Mucosa of rectum (tissue), 2 donors: ENCODE results near the gene KIF2B.
"Not testable (repeated sequence)": the region's sequence is repeated elsewhere in the genome, so short reads cannot be mapped to it uniquely, and the experiment has no call there.

ENCODE experiments used
- H3K27ac ChIP-seq, 2 donors: one replicate each; pipeline ENCODE4 v1.7.0; 2013; ENCODE audit warnings: inconsistent platforms in 2 of 2, low read depth in 2 of 2, low read length in 2 of 2
- H3K27me3 ChIP-seq, 2 donors: one replicate each; pipeline ENCODE4 v1.7.0; 2013; ENCODE audit warnings: low read length in 2 of 2; ENCODE audit not compliant: control insufficient read depth in 2 of 2, insufficient read depth in 2 of 2
- H3K36me3 ChIP-seq, 2 donors: one replicate each; pipeline ENCODE4 v1.7.0; 2013; ENCODE audit warnings: low read length in 2 of 2; ENCODE audit not compliant: control insufficient read depth in 2 of 2, insufficient read depth in 2 of 2
- H3K4me1 ChIP-seq, 2 donors: one replicate each; pipeline ENCODE4 v1.7.0; 2013; ENCODE audit warnings: low read length in 2 of 2, mild to moderate bottlenecking in 1 of 2; ENCODE audit not compliant: control insufficient read depth in 2 of 2, insufficient read depth in 2 of 2
- H3K4me3 ChIP-seq, 2 donors: one replicate each; pipeline ENCODE4 v1.7.0; 2013; ENCODE audit warnings: low read length in 2 of 2
- H3K9ac ChIP-seq, 2 donors: one replicate each; pipeline ENCODE4 v1.7.0; 2013; ENCODE audit warnings: low read length in 2 of 2, low read depth in 1 of 2, mild to moderate bottlenecking in 1 of 2
- H3K9me3 ChIP-seq, 2 donors: one replicate each; pipeline ENCODE4 v1.7.0; 2013; ENCODE audit warnings: low read length in 2 of 2; ENCODE audit not compliant: control insufficient read depth in 2 of 2
- donor health status: healthy.
- donor health status: Normal muscosa, but diverticular disease.

Gene KIF2B

DNA sequence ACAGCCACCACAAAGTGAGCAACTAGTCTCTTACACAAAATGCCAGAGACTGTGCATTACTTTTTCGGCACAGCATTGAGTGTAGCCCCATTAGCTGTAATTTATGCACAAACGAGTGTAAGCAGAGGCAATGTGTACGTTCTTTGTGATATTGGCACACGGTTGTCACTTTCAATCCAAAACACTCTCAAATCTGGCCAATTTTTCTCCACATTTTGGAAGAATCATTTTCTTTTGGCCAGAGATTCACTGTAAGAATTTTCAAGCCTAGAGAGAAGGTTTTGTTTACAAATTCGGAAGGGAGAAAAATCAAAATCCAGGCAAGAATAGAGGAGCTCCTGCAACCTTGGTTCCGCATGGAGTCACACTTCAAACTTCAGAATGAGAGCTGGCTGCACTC is 15.4 kb upstream of the KIF2B start:
- H3K4me1 ChIP-seq = no peaks in the 10 kb centered on the region
- no peaks in the 10 kb centered on the region for H3K9me3 ChIP-seq
- H3K4me3 ChIP-seq = no peak overlapping the region
- no peak overlapping the region for H3K9ac ChIP-seq
- no peaks in the 10 kb centered on the region for H3K36me3 ChIP-seq
- H3K27ac ChIP-seq = no peak overlapping the region
- no peaks in the 10 kb centered on the region for H3K27me3 ChIP-seq

- no peak overlapping the region for H3K27ac ChIP-seq
Observed at GRCh38 chr17:53818271-53818670, 4.5 kb upstream of the KIF2B start.

DNA sequence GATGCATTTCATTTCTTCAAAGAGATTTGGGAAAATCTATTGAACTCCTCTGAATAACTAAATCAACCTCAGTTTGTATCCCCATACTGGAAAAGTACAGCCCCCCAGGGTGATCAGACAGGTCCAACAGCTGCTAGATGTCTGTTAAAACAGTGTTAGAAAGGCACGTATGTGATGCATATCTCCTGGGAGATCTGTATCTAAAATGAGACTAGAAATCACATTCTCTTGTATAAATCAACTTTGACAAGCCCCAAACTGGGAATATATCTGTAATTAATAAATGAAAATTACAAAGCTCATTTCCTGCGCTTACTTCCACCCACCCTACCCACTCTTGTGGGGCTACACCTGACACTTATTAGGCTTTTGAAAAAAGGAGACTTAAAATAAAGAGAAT is 3.8 kb upstream of the KIF2B start:
- Histone ChIP-seq H3K4me3 (no peak overlapping the region), H3K27me3 (no peaks in the 10 kb centered on the region), H3K36me3 (no peaks in the 10 kb centered on the region), H3K4me1 (no peaks in the 10 kb centered on the region), H3K9ac (no peak overlapping the region), H3K9me3 (no peaks in the 10 kb centered on the region), H3K27ac (no peak overlapping the region)

More at GRCh38 chr17:53818271-53818670, 4.5 kb upstream of the KIF2B start:
- no peaks in the 10 kb centered on the region for H3K4me1 ChIP-seq
- H3K27me3 ChIP-seq = no peaks in the 10 kb centered on the region
- no peak overlapping the region for H3K4me3 ChIP-seq
- H3K36me3 ChIP-seq = no peaks in the 10 kb centered on the region
- no peaks in the 10 kb centered on the region for H3K9me3 ChIP-seq
- H3K9ac ChIP-seq = no peak overlapping the region

DNA sequence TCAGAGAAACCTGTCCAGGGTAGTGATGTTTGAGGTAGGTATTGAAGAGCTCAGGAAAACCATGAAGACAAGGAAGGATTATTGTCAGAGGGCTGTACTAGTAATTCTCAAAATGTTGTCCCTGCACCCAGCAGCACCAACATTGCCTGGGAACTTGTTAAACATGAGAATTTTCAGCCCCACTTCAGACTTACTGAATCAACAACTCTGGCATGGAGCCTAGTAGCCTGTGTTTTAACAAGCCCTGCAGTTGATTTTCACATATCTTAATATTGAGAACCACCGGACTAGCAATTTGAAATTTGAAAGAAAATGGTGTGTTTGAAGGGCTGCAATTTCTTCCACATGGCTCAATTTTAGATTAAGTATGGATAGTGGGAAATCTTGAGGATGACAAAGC is 2.8 kb upstream of the KIF2B start:
- no peak overlapping the region for H3K27ac ChIP-seq
- no peaks in the 10 kb centered on the region for H3K27me3 ChIP-seq
- no peak overlapping the region for H3K9ac ChIP-seq
- H3K9me3 ChIP-seq = no peaks in the 10 kb centered on the region
- no peaks in the 10 kb centered on the region for H3K4me1 ChIP-seq
- H3K36me3 ChIP-seq = no peaks in the 10 kb centered on the region
- no peak overlapping the region for H3K4me3 ChIP-seq

- H3K9ac ChIP-seq = no peak overlapping the region
- no peaks in the 10 kb centered on the region for H3K36me3 ChIP-seq
- no peaks in the 10 kb centered on the region for H3K4me1 ChIP-seq
- H3K4me3 ChIP-seq = no peak overlapping the region
- no peaks in the 10 kb centered on the region for H3K27me3 ChIP-seq
- peaks cover 0 to 2% of the 10 kb centered on the region in 2 donors for H3K9me3 ChIP-seq
- H3K27ac ChIP-seq = no peak overlapping the region
Observed at GRCh38 chr17:53823341-53824050, 769 bp downstream of the KIF2B start.

GRCh38 chr17:53834771-53835170 is 12.0 kb downstream of the KIF2B start:
- not testable (repeated sequence) for H3K4me1 ChIP-seq, H3K4me3 ChIP-seq

DNA sequence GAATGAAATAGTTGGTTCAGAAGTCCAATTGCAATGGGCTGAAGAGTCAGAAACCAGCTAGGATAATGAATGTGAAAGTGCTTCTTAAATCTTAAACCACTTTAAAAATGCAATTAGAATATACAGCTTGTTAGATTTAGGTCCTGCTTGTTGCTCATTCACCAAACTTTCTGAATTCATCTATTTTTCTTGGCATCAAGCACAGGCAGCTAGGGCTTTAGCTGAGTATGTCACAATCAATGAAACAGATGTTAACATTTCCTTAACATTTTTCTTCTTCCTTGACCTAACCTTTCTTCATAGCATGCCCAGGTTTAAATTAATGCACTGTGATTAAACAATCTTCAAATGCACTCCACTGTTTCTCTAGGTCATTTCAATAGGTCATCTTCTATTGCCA is 14.4 kb downstream of the KIF2B start:
- no peaks in the 10 kb centered on the region for H3K36me3 ChIP-seq
- no peak overlapping the region for H3K9ac ChIP-seq
- H3K27ac ChIP-seq = no peak overlapping the region

More at GRCh38 chr17:53834771-53835170, 12.0 kb downstream of the KIF2B start:
- H3K9me3 ChIP-seq, H3K9ac ChIP-seq, H3K36me3 ChIP-seq, H3K27ac ChIP-seq, H3K27me3 ChIP-seq: not testable (repeated sequence)

DNA sequence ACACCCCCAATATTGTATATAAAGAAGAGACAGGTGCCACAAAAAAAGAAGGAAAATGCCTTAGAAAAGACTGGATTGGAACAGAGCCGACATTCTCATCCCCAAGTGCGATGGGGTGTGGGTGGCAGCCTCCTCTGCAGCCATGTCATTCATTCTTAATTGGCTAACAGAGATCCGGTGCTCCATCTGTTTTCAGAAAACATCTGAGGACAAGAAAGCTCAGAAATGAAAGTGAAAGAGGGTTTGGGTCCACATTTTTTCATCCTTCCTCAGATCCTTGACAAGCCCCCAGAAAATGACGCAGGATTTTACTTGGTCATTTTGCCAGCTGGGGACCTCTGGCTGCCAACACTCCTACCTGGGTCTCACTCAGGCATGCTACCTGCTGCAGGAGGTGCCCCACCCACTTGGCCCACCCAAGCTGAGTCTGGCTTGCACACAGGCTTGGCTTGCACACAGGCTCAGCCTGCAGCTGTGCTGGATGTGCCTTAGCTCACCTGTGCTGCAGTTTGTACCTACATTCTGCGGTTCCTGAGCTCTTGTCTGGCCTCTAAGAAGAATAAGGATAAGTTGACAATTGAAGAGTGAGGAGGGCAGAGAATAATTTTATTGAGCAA is 21.9 kb downstream of the KIF2B start:
- no peak overlapping the region for H3K9ac ChIP-seq
- no peaks in the 10 kb centered on the region for H3K36me3 ChIP-seq
- no peaks in the 10 kb centered on the region for H3K9me3 ChIP-seq
- no peak overlapping the region for H3K4me3 ChIP-seq
- no peaks in the 10 kb centered on the region for H3K27me3 ChIP-seq
- H3K27ac ChIP-seq = no peak overlapping the region
- no peaks in the 10 kb centered on the region for H3K4me1 ChIP-seq

More for the DNA sequence above, 14.4 kb downstream of the KIF2B start:
- H3K27me3 ChIP-seq = no peaks in the 10 kb centered on the region
- no peak overlapping the region for H3K4me3 ChIP-seq
- H3K9me3 ChIP-seq = no peaks in the 10 kb centered on the region
- no peaks in the 10 kb centered on the region for H3K4me1 ChIP-seq

DNA sequence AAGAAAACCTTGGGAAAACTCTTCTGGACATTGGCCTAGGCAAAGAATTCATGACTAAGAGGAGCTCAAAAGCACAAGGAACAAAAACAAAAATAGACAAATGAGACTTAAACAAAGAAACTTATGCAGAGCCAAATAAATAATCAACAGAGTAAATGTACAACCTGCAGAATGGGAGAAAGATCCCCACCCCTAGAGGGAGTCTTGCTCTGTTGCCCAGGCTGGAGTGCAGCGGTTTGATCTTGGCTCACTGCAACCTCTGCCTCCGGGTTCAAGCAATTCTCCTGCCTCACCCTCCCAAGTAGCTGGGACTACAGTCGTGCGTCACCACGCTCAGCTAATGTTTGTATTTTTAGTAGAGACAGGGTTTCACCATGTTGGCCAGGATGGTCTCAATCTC is 48.4 kb downstream of the KIF2B start:
- not testable (repeated sequence) for H3K9ac ChIP-seq, H3K36me3 ChIP-seq, H3K4me1 ChIP-seq, H3K9me3 ChIP-seq, H3K27me3 ChIP-seq, H3K4me3 ChIP-seq, H3K27ac ChIP-seq
